NB4 (cell line): ENCODE measurements around the gene EVPLL.
A peak's percentile ranks its signal among the peaks of the same experiment; 100 is the strongest.
"Not testable (repeated sequence)": the region's sequence is repeated elsewhere in the genome, so short reads cannot be mapped to it uniquely, and the experiment has no call there.

Experiments used
- DNase-seq: peaks from one replicate; pipeline ENCODE4 v3.0.0; 2010; ENCODE audit warnings: low read depth
- H3K4me3 ChIP-seq: one replicate; pipeline ENCODE4 v1.5.1; 2011; ENCODE audit warnings: mild to moderate bottlenecking, low read depth, low read length, moderate library complexity
- MYC ChIP-seq: IDR thresholded peaks from 2 replicates; pipeline ENCODE4 v1.6.1; 2011; ENCODE audit warnings: low read depth, low read length
- POLR2A ChIP-seq: IDR thresholded peaks from 2 replicates; pipeline ENCODE4 v1.6.1; 2011; ENCODE audit warnings: mild to moderate bottlenecking; ENCODE audit not compliant: insufficient read length; ENCODE audit errors: extremely low read depth
- TF ChIP-seq, protein P1 (sequence below): IDR thresholded peaks from one replicate; pipeline ENCODE4 v1.5.1; 2012; ENCODE audit warnings: low read depth, low read length
- TF ChIP-seq, protein P2 (sequence below): IDR thresholded peaks from 2 replicates; pipeline ENCODE4 v1.6.1; 2011; ENCODE audit warnings: low read depth, low read length

The EVPLL gene

DNA sequence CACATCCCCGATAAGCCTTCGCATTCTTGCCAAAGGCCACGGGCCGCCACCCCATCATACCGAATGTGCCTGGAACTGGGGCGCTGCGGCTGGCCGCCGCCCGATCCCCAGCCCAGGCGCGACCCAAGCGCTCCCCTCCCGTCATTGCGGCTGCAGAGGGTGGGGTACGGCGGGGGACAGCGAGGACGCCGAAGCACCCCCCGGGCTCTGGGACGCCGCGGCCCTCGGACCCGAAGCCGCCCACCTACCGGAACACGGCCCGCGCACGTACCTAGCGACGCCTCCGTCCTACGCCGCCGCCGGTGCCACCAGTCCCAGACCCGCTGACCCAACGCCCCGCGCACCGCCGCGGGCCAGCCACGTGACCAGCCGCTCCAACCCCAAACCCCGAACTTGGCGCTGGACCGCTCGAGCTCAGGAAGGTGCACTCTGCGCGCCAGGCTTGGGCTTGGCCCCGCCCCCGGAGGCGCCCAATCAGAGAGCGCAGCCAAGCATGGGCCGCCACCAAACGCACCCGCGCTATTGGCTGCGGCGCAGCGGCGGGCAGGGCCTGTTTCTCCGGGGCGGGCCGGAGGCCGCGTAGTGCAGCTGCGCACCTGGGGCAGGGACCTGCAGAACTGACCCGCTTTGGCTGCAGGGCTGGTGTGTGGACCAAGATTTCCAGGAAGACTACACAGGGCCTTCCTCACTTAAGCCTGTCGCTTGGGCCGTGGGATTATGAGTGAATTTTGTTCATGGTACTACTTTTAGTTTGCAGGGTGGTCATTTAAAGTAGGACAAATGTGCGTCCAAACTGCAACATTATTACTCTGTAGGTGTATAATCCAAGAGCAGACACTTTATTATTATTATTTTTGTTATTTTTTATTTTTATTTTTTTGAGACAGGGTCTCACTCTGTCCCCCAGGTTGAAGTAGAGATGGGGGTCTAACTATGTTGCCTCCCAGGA lies 14.2 kb upstream of the EVPLL start, which contains the start of gene SHMT1:
Gene SHMT1 (minus strand): TSS at position 450 of the 949 bp plus-strand sequence. CDS start 7,569 bp downstream, outside the sequence.
- peak; percentile 97 for DNase-seq
- TF ChIP-seq, protein P1, sequence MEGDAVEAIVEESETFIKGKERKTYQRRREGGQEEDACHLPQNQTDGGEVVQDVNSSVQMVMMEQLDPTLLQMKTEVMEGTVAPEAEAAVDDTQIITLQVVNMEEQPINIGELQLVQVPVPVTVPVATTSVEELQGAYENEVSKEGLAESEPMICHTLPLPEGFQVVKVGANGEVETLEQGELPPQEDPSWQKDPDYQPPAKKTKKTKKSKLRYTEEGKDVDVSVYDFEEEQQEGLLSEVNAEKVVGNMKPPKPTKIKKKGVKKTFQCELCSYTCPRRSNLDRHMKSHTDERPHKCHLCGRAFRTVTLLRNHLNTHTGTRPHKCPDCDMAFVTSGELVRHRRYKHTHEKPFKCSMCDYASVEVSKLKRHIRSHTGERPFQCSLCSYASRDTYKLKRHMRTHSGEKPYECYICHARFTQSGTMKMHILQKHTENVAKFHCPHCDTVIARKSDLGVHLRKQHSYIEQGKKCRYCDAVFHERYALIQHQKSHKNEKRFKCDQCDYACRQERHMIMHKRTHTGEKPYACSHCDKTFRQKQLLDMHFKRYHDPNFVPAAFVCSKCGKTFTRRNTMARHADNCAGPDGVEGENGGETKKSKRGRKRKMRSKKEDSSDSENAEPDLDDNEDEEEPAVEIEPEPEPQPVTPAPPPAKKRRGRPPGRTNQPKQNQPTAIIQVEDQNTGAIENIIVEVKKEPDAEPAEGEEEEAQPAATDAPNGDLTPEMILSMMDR, result no peak
- TF ChIP-seq MYC (peak; percentile 84), POLR2A (peak; percentile 85)
- TF ChIP-seq, protein P2, sequence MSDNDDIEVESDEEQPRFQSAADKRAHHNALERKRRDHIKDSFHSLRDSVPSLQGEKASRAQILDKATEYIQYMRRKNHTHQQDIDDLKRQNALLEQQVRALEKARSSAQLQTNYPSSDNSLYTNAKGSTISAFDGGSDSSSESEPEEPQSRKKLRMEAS, result peak; percentile 93
- peak within 1 kb of the TSS; percentile 91 for H3K4me3 ChIP-seq

DNA sequence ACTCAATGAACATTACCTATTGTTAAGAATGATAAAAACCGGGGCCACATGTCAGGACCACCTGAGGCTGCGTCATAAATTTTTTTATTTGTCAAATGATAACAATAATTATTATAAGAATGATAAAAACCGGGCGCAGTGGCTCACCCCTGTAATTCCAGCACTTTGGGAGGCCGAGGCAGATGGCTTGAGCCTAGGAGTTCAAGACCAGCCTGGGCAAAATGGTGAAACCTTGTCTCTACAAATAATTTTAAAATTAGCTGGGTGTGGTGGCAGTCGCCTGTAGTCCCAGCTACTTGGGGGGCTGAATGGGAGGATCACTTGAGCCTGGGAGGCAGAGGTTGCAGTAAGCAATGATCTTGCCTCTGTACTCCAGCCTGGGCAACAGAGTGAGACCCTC lies 13.4 kb upstream of the EVPLL start:
- DNase-seq, result no peak
- no peak for TF ChIP-seq POLR2A
- TF ChIP-seq MYC, result no peak
- TF ChIP-seq, protein P2, result no peak
- TF ChIP-seq, protein P1, result no peak
- no peak overlapping the region for H3K4me3 ChIP-seq

DNA sequence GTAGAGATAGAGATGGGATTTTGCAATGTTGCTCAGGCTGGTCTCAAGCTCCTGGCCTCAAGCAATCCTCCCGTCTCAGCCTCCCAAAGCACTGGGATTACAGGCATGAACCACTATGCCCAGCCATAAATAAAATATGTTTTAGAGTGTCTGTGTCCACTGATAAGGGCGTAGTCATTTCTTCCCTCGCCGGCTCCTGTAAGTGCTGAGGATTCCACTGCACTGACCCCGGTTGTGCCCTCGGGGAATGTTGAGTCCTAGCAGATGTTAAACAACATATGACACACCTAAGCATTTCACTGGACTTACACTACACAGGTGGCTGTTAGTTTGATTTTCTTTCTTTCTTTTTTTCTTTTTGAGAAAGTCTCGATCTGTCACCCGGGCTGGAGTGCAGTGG lies 8.6 kb upstream of the EVPLL start:
- H3K4me3 ChIP-seq, result no peak overlapping the region
- no peak for DNase-seq
- TF ChIP-seq MYC, result no peak
- TF ChIP-seq, protein P2, result no peak
- TF ChIP-seq, protein P1, result no peak
- TF ChIP-seq POLR2A, result no peak

DNA sequence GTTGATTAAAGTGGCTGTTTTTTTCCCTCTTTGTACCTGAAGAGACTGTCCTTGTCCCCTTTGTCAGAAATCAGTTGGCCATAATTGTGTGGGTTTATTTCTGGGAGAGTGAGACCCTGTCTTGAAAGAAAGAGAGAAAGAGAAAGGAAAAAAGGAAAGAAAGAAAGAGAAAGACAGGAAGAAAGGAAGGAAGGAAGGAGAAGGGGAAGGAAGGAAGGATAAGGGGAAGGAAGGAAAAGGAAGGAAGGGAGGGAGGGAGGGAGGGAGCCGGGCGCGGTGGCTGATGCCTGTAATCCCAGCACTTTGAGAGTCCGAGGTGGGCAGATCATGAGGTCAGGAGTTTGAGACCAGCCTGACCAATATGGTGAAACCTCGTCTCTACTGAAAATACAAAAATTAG lies 6.8 kb upstream of the EVPLL start:
- no peak overlapping the region for H3K4me3 ChIP-seq
- TF ChIP-seq, protein P1, result no peak
- TF ChIP-seq POLR2A (no peak), MYC (no peak)
- TF ChIP-seq, protein P2, result no peak
- DNase-seq, result no peak

DNA sequence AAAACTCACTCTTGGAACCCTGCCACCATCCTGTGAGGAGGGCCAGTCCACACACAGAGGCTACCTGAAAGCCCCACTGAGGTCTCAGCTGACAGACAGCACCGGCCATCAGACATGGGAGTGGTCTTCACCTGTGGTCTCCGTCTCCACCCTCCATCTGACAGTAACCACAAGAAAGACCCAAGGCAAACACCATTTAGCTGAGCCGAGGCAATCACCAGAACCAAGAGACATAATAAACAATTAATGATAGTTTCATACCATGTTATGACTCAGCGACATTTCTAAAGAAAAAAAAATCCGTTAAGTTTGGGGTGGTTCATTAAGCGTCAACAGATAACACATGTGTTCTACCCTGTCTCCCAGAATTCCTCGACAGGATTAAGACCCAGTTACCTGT lies 6.1 kb upstream of the EVPLL start:
- DNase-seq, result no peak
- no peak for TF ChIP-seq MYC
- TF ChIP-seq POLR2A, result no peak
- TF ChIP-seq, protein P2, result no peak
- TF ChIP-seq, protein P1, result no peak
- no peak overlapping the region for H3K4me3 ChIP-seq

DNA sequence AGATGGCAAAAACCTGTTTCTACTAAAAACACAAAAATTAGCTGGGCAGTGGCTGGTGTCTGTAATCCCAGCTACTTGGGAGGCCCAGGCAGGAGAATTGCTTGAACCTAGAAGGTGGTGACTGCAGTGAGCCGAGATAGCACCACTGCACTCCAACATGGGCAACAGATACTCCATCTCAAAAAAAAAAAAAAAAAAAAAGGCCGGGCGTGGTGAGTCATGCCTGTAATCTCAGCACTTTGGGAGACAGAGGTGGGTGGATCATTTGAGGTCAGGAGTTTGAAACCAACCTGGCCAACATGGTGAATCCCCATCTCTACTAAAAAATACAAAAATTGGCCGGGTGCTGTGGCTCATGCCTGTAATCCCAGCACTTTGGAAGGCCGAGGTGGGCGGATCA lies 4.4 kb upstream of the EVPLL start:
- H3K4me3 ChIP-seq, DNase-seq: not testable (repeated sequence)
